Adrenal gland (tissue), 12 donors: ENCODE results near the gene NOC2L. TPM values are rescaled to one million over a fixed set of nuclear protein-coding genes. Genes with fewer than 3 reads are reported as not detected.
A peak's percentile ranks its signal among the peaks of the same experiment; 100 is the strongest.

Source experiments
- DNase-seq, 7 donors: peaks; one replicate each; pipeline ENCODE4 v3.0.0-alpha.2; 2019 to 2020
- H3K27ac ChIP-seq, 5 donors: fragments of 200-600 bp; sonication (generic) in 4 of 5; 1 replicate in 3 of 5; 2 replicates in 2 of 5; pipeline versions ENCODE4 v1.5.1 to v1.8.0; 2016 to 2020; ENCODE audit warnings: mild to moderate bottlenecking in 1 of 5
- H3K27me3 ChIP-seq: fragments of 200-600 bp; 2 replicates; pipeline ENCODE4 v1.8.0; 2021
- H3K36me3 ChIP-seq, 2 donors: fragments of 200-600 bp; replicated peaks in 1 of 2; 1 replicate in 1 of 2; 2 replicates in 1 of 2; pipeline versions ENCODE4 v1.5.1 to v1.8.0; 2018 to 2022
- H3K4me1 ChIP-seq, 2 donors: fragments of 200-600 bp; replicated peaks in 1 of 2; 1 replicate in 1 of 2; 2 replicates in 1 of 2; pipeline versions ENCODE4 v1.5.1 to v1.8.0; 2018 to 2021
- H3K4me3 ChIP-seq, 4 donors: fragments of 200-600 bp; sonication (generic) in 3 of 4; one replicate each; pipeline ENCODE4 v1.5.1; 2016 to 2018
- H3K9me3 ChIP-seq, 3 donors: fragments of 200-600 bp; sonication (generic) in 1 of 3; replicated peaks in 1 of 3; 1 replicate in 2 of 3; 2 replicates in 1 of 3; pipeline versions ENCODE4 v1.5.1 to v1.8.0; 2016 to 2021
- CTCF ChIP-seq, 6 experiments: fragments of 450-650 bp in 4 of 6; fragments of 200-600 bp in 2 of 6; sonication (generic) in 1 of 6; IDR thresholded peaks; 1 replicate in 5 of 6; 2 replicates in 1 of 6; pipeline versions ENCODE4 v1.5.1 to v1.8.0; 2016 to 2021; ENCODE audit warnings: antibody characterized with exemption in 6 of 6, mild to moderate bottlenecking in 2 of 6, moderate library complexity in 1 of 6
- POLR2A ChIP-seq, 2 donors: fragments of 450-650 bp; IDR thresholded peaks; one replicate each; pipeline ENCODE4 v1.6.1; 2017; ENCODE audit warnings: antibody characterized with exemption in 2 of 2, mild to moderate bottlenecking in 2 of 2, moderate library complexity in 1 of 2
- WGBS, 4 donors: extraction: QIAGEN DNeasy Blood & Tissue Kit in 2 of 4; methylation state at CpG; one replicate each; pipeline versions ENCODE4 v1.1.5 to v1.1.7; 2013 to 2017; 5-methylcytosine and 5-hydroxymethylcytosine counted together
- intact Hi-C, 2 donors: fragments of 100-400 bp; cut with DNase I; formaldehyde crosslinking; loops; one replicate each; pipeline versions ENCODE4 v1.14.1 to v1.15.0; 2022 to 2023
- polyA plus RNA-seq, 3 donors: library from polyadenylated mRNA; stranded (reverse); fragments of 200-250 nt in 2 of 3; fragments of 350-450 nt in 1 of 3; fragmentation: Illumina TruSeq in 1 of 3; extraction: RNeasy Lipid Tissue Mini Kit (QIAGEN cat#74804) in 1 of 3; gene quantifications; one replicate each; pipeline ENCODE4 v1.2.3, GENCODE V29; 2013 to 2014
- total RNA-seq, 9 donors: library from RNA; depleted of rRNA in 4 of 9; stranded (reverse); fragments of >200 nt in 4 of 9; fragments of 120-200 nt in 1 of 9; fragmentation: NEBNext Ultra II Directional in 1 of 9; extraction: Animal tissue kit (Norgen Biotek cat#: 25700) in 1 of 9; gene quantifications; one replicate each; pipeline versions ENCODE4 v1.1.0 to v1.2.4, GENCODE V29; 2013 to 2023
- donor health status: healthy with polysubstance abuse.
- donor health status: Bipolar disorder and iron deficiency.
- donor health status: DM: yes; HTN: yes; CAD: no.
- donor health status: DM: no; HTN: no; CAD: no.
- donor health status: DM: no; HTN: no; CAD: no.
- donor health status: DM: yes; HTN: yes; CAD: no.

The NOC2L gene
- total and polyA plus RNA-seq, 12 donors = 22.4 to 97.7 (median 43.6) TPM

GRCh38 chr1:942864-943533, 16.1 kb downstream of the NOC2L start:
- peak overlapping the region in 1 of 4 donors; percentile 46 for H3K4me3 ChIP-seq
- TF ChIP-seq CTCF (IDR thresholded peaks at IDR 0.05) = no peak
- peak; percentile 21 to 66 for TF ChIP-seq POLR2A (IDR thresholded peaks at IDR 0.05)
- H3K4me1 ChIP-seq = peaks cover 8 to 26% of the 10 kb centered on the region in 2 donors
- H3K27me3 ChIP-seq = peaks cover 33% of the 10 kb centered on the region
- 10 to 31% (median 16%) methylated on average over 7 to 27 of the region's 27 CpGs for WGBS, 4 donors
- peak overlapping the region in 4 of 5 donors; percentile 26 to 92 (median 66) for H3K27ac ChIP-seq
- peaks cover 0 to 25% of the 10 kb centered on the region in 2 donors for H3K36me3 ChIP-seq
- no peaks in the 10 kb centered on the region for H3K9me3 ChIP-seq
- intact Hi-C loops = no loop called here
- peak in 6 of 7 donors; percentile 22 to 93 (median 58) for DNase-seq

GRCh38 chr1:942411-942821, 16.6 kb downstream of the NOC2L start:
- H3K27ac ChIP-seq = peak overlapping the region in 4 of 5 donors; percentile 26 to 92 (median 66)
- peaks cover 8 to 26% of the 10 kb centered on the region in 2 donors for H3K4me1 ChIP-seq
- intact Hi-C loops = no loop called here
- peaks cover 0 to 19% of the 10 kb centered on the region in 2 donors for H3K36me3 ChIP-seq
- TF ChIP-seq CTCF (IDR thresholded peaks at IDR 0.05) (no peak), POLR2A (IDR thresholded peaks at IDR 0.05) (no peak)
- peak overlapping the region in 2 of 4 donors; percentile 4 to 46 for H3K4me3 ChIP-seq
- no peaks in the 10 kb centered on the region for H3K9me3 ChIP-seq
- peaks cover 33% of the 10 kb centered on the region for H3K27me3 ChIP-seq
- no peak for DNase-seq
- WGBS, 4 donors = 0 to 3% (median 2%) methylated on average over 1 to 45 of the region's 48 CpGs; no CpG with 5 or more reads in 1 of the 4 donors

GRCh38 chr1:941588-942383, 17.3 kb downstream of the NOC2L start:
- H3K9me3 ChIP-seq = no peaks in the 10 kb centered on the region
- WGBS, 4 donors = 0 to 3% (median 1%) methylated on average over 2 to 97 of the region's 98 CpGs
- DNase-seq = peak; percentile 50 to 92 (median 61)
- H3K4me3 ChIP-seq = peak overlapping the region in 2 of 4 donors; percentile 4 to 46
- H3K27ac ChIP-seq = peak overlapping the region in 3 of 5 donors; percentile 60 to 92 (median 91)
- TF ChIP-seq POLR2A (IDR thresholded peaks at IDR 0.05) (peak in 1 of 2 donors; percentile 40), CTCF (IDR thresholded peaks at IDR 0.05) (no peak)
- intact Hi-C loops = no loop called here
- H3K36me3 ChIP-seq = peaks cover 0 to 15% of the 10 kb centered on the region in 2 donors
- H3K4me1 ChIP-seq = peaks cover 8 to 26% of the 10 kb centered on the region in 2 donors
- peaks cover 33% of the 10 kb centered on the region for H3K27me3 ChIP-seq

GRCh38 chr1:941015-941587, 18.0 kb downstream of the NOC2L start:
- WGBS, 4 donors = 2 to 6% (median 3%) methylated on average over 8 to 36 of the region's 36 CpGs
- Histone ChIP-seq H3K27ac (peak overlapping the region in 3 of 5 donors; percentile 60 to 92 (median 91)), H3K27me3 (peaks cover 39% of the 10 kb centered on the region), H3K4me1 (peaks cover 8 to 26% of the 10 kb centered on the region in 2 donors), H3K36me3 (peaks cover 0 to 10% of the 10 kb centered on the region in 2 donors), H3K9me3 (no peaks in the 10 kb centered on the region), H3K4me3 (peak overlapping the region in 1 of 4 donors; percentile 46)
- intact Hi-C loops = no loop called here
- no peak for DNase-seq
- no peak for TF ChIP-seq POLR2A (IDR thresholded peaks at IDR 0.05)
- no peak for TF ChIP-seq CTCF (IDR thresholded peaks at IDR 0.05)
